Measurements from ENCODE around the gene NAXD.

- TF ChIP-seq CTCF (IDR thresholded peaks at IDR 0.05): no peak
- TF ChIP-seq POLR2A (IDR thresholded peaks at IDR 0.05): no peak
Observed at GRCh38 chr13:110683921-110684320, 68.6 kb downstream of the NAXD start.

All from esophagus squamous epithelium (tissue), 4 donors.